Neural cell (in vitro differentiated cells): ENCODE data around the gene TNS4. TPM values are rescaled to one million over a fixed set of nuclear protein-coding genes. Genes with fewer than 3 reads are reported as not detected.

ENCODE experiments used
- H2AFZ ChIP-seq: fragments of 200-600, 300-800 bp; sonication (generic), shearing (Covaris generic); 2 replicates; pipeline ENCODE4 v1.6.0; 2014; ENCODE audit warnings: low read depth, mild to moderate bottlenecking, antibody characterized with exemption, low read length, moderate library complexity
- H3F3A ChIP-seq: fragments of 200-600 bp; shearing (Covaris generic); 2 replicates; pipeline ENCODE4 v1.6.1; 2016; ENCODE audit warnings: mild to moderate bottlenecking, moderate library complexity, mixed read lengths, antibody characterized with exemption, low read length; ENCODE audit not compliant: insufficient read depth, poor library complexity, severe bottlenecking
- H3K27ac ChIP-seq: fragments of 200-600, 300-800 bp; sonication (generic), shearing (Covaris generic); 2 replicates; pipeline ENCODE4 v1.5.1; 2014; ENCODE audit warnings: mild to moderate bottlenecking, low read length, moderate library complexity
- H3K27me3 ChIP-seq: fragments of 300-800, 200-600 bp; sonication (generic), shearing (Covaris generic); 2 replicates; pipeline ENCODE4 v1.6.0; 2014; ENCODE audit warnings: mild to moderate bottlenecking, low read depth, low read length, moderate library complexity; ENCODE audit not compliant: insufficient read depth
- H3K36me3 ChIP-seq: fragments of 300-800, 200-600 bp; sonication (generic), shearing (Covaris generic); 2 replicates; pipeline ENCODE4 v1.5.1; 2014; ENCODE audit warnings: mild to moderate bottlenecking, antibody characterized with exemption, low read length, moderate library complexity; ENCODE audit not compliant: insufficient read depth
- H3K4me2 ChIP-seq: fragments of 300-800, 200-600 bp; sonication (generic), shearing (Covaris generic); 2 replicates; pipeline ENCODE4 v1.6.0; 2014; ENCODE audit warnings: mild to moderate bottlenecking, low read length
- H3K4me3 ChIP-seq: fragments of 300-800, 200-600 bp; sonication (generic), shearing (Covaris generic); 2 replicates; pipeline ENCODE4 v1.5.1; 2014; ENCODE audit warnings: mild to moderate bottlenecking, low read length, moderate library complexity
- H3K79me2 ChIP-seq: fragments of 200-600 bp; shearing (Covaris generic); replicated peaks from 2 replicates; pipeline ENCODE4 v1.6.0; 2014; ENCODE audit warnings: mild to moderate bottlenecking, low read length, moderate library complexity; ENCODE audit not compliant: insufficient read depth
- H3K9ac ChIP-seq: fragments of 300-800, 200-600 bp; sonication (generic), shearing (Covaris generic); 2 replicates; pipeline ENCODE4 v1.6.1; 2016; ENCODE audit warnings: mild to moderate bottlenecking, low read length, mixed read lengths
- H3K9me2 ChIP-seq: fragments of 200-600 bp; shearing (Covaris generic); 2 replicates; pipeline ENCODE4 v1.6.1; 2016; ENCODE audit warnings: mild to moderate bottlenecking, low read length, mixed read lengths; ENCODE audit not compliant: insufficient read depth
- H3K9me3 ChIP-seq: fragments of 200-600, 300-800 bp; sonication (generic), shearing (Covaris generic); 2 replicates; pipeline ENCODE4 v1.6.1; 2016; ENCODE audit warnings: mild to moderate bottlenecking, mixed run types, low read length, moderate library complexity, mixed read lengths
- H4K20me1 ChIP-seq: fragments of 200-600 bp; shearing (Covaris generic); 2 replicates; pipeline ENCODE4 v1.6.1; 2016; ENCODE audit warnings: mild to moderate bottlenecking, mixed run types; ENCODE audit not compliant: insufficient read depth
- CTCF ChIP-seq: fragments of 450-650 bp; IDR thresholded peaks from 2 replicates; pipeline ENCODE4 v1.5.1; 2014; ENCODE audit warnings: antibody characterized with exemption, mild to moderate bottlenecking, moderate library complexity; ENCODE audit not compliant: poor library complexity, severe bottlenecking
- EP300 ChIP-seq: fragments of 450-650 bp; conservative IDR thresholded peaks from 2 replicates; pipeline ENCODE4 v1.6.1; 2014; ENCODE audit warnings: antibody characterized with exemption, mild to moderate bottlenecking, moderate library complexity; ENCODE audit not compliant: poor library complexity, severe bottlenecking
- EZH2 ChIP-seq: fragments of 200-600, 300-800 bp; shearing (Covaris generic), sonication (generic); IDR thresholded peaks from 2 replicates; pipeline ENCODE4 v1.6.1; 2014; ENCODE audit warnings: antibody characterized with exemption, low read length, borderline replicate concordance, mild to moderate bottlenecking; ENCODE audit not compliant: insufficient read depth, poor library complexity, severe bottlenecking
- MXI1 ChIP-seq: fragments of 450-650 bp; conservative IDR thresholded peaks from 2 replicates; pipeline ENCODE4 v1.6.1; 2014; ENCODE audit warnings: antibody characterized with exemption, mild to moderate bottlenecking; ENCODE audit not compliant: poor library complexity, severe bottlenecking
- POLR2AphosphoS5 ChIP-seq: IDR thresholded peaks from 2 replicates; pipeline ENCODE4 v1.6.1; 2012
- RAD21 ChIP-seq: fragments of 450-650 bp; conservative IDR thresholded peaks from 2 replicates; pipeline ENCODE4 v1.6.1; 2014; ENCODE audit warnings: antibody characterized with exemption, mild to moderate bottlenecking, moderate library complexity
- REST ChIP-seq: IDR thresholded peaks from 2 replicates; pipeline ENCODE4 v1.6.1; 2012; ENCODE audit warnings: borderline replicate concordance
- SMC3 ChIP-seq: fragments of 450-650 bp; conservative IDR thresholded peaks from 2 replicates; pipeline ENCODE4 v1.6.1; 2014; ENCODE audit warnings: antibody characterized with exemption, mild to moderate bottlenecking, moderate library complexity; ENCODE audit not compliant: poor library complexity
- TAF1 ChIP-seq: IDR thresholded peaks from 2 replicates; pipeline ENCODE4 v1.6.1; 2012; ENCODE audit warnings: low read depth
- polyA plus RNA-seq: library from polyadenylated mRNA; depleted of rRNA; stranded (reverse); fragments of >200 nt; gene quantifications from 2 replicates; pipeline ENCODE4 v1.2.3, GENCODE V29; 2014

TNS4 gene
- polyA plus RNA-seq, 1 donor from 2014 or later, result not detected

DNA sequence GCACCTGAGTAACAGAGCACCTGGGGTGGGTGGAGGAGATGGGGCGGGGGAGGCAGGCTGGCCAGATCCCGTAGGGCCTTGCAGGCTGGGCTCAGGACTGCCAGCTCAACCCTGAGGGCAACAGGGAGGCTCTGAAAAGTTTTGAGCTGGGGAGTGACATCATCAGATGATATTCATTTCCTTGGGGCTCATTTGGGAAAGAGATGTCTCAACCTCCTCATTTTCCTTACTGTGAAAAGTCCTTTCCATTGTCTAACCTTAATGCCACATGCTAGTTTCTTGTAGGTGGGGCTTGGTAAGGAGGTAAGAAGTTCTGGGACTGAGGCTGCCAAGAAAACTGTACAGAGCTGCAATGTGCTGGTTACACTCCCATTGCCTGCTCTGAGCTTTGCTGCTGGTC, 3.7 kb downstream of the TNS4 start:
- no peaks in the 10 kb centered on the region for H3K9me3 ChIP-seq
- no peak overlapping the region for H3K4me2 ChIP-seq
- no peak overlapping the region for H2AFZ ChIP-seq
- H4K20me1 ChIP-seq, result no peaks in the 10 kb centered on the region
- no peak for TF ChIP-seq RAD21
- no peak for TF ChIP-seq POLR2AphosphoS5
- TF ChIP-seq CTCF, result no peak
- TF ChIP-seq EZH2, result no peak
- no peak for TF ChIP-seq EP300
- no peak for TF ChIP-seq SMC3
- TF ChIP-seq REST, result no peak
- TF ChIP-seq MXI1, result no peak
- no peak for TF ChIP-seq TAF1
- no peak overlapping the region for H3K4me3 ChIP-seq
- H3K36me3 ChIP-seq, result no peaks in the 10 kb centered on the region
- no peaks in the 10 kb centered on the region for H3K27me3 ChIP-seq
- H3K79me2 ChIP-seq, result no peaks in the 10 kb centered on the region
- H3K9ac ChIP-seq, result no peak overlapping the region
- H3F3A ChIP-seq, result no peaks in the 10 kb centered on the region
- no peaks in the 10 kb centered on the region for H3K9me2 ChIP-seq
- no peak overlapping the region for H3K27ac ChIP-seq

DNA sequence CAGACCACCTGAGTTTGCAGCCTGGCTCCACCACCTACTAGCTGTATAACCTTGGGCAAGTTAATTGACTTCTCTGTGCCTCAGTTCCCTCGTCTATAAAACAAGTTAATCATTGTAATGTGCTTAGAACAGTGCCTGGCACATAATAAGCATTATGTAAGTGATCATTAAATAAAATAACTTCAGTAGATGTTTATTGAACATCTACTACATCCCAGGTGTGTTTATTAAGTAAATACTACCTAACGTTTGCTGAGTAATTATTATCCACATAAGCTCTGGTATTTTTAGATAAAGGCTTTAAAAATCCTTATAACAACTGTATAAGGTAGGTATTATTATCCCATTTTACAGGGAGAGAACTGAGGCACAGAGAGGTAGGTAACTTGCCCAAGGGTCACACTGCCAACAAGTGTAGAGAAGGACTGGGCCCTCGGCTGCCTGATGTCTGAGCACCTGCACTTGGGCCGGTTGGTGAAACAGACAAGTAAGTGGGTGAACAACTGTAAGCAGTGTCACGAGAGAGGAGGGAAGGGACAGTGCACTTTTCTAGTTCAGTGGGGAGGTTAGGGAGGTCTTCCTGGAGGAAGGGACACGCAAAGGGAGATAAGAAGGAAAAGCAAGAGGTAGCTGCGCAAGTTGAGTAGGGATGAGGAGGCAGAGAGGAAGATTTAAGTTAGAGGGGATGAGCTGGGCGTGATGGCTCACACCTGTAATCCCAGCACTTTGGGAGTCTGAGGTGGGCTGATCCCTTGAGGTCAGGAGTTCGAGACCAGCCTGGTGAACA, 4.6 kb downstream of the TNS4 start:
- Histone ChIP-seq H3K9me2 (no peaks in the 10 kb centered on the region), H3K27me3 (no peaks in the 10 kb centered on the region), H4K20me1 (no peaks in the 10 kb centered on the region), H3K4me2 (no peak overlapping the region), H3K79me2 (no peaks in the 10 kb centered on the region), H3K9ac (no peak overlapping the region), H3K36me3 (no peaks in the 10 kb centered on the region), H3K27ac (no peak overlapping the region), H2AFZ (no peak overlapping the region), H3K9me3 (no peaks in the 10 kb centered on the region), H3F3A (no peaks in the 10 kb centered on the region), H3K4me3 (no peak overlapping the region)
- TF ChIP-seq POLR2AphosphoS5, result no peak
- no peak for TF ChIP-seq MXI1
- TF ChIP-seq TAF1, result no peak
- no peak for TF ChIP-seq RAD21
- TF ChIP-seq REST, result no peak
- TF ChIP-seq CTCF, result no peak
- no peak for TF ChIP-seq EZH2
- TF ChIP-seq EP300, result no peak
- no peak for TF ChIP-seq SMC3
